ENCODE measurements around the gene PLD1.

The PLD1 gene

DNA sequence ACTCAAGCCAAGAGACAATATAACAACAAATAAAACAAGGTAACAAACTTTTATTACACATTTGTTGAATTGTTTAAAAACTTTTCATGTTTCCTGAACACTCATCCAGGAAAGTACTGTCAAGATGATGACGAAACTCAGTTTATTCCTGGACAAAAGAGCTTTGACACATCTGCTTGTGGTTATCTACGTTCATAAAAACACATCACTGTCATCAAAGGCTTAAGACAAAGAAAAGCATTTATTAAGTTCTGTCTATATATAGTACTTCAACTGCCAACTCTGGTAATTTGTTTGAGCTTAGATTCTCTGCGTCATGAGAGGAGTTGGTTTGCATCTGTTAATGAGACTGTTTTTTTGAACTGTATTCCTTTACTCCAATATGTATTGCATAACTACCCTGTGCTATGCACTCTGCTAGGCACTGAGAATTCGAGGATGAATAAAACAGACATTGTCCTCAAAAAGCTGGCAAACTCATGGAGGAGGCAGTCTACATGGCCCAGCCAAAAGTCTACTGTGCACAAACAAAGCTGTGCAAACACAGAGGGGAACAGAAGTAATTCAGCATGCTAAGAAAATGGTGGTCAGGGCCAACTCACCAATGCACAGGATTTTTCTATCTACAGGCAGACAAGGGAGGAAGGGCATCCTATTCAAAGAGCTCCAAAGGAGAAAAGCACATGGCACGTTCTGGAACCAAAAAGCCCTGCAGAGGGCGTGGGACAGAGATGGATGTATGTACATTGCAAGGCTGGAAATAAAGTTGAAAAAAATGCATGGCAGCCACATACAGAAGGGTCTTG, 21.5 kb downstream of the PLD1 start:
- Histone ChIP-seq H3K4me3 (ENCODE audit: low read length) (no peak overlapping the region), H3K4me2 (ENCODE audit: low read length) (no peak overlapping the region), H3K36me3 (ENCODE audit: insufficient read depth, low read length) (no peaks in the 10 kb centered on the region), H3K4me1 (ENCODE audit: control insufficient read depth, insufficient read depth, low read length) (peaks cover 15% of the 10 kb centered on the region), H3K9ac (ENCODE audit: low read depth, low read length) (no peak overlapping the region), H3K9me3 (replicated peaks; ENCODE audit: low read length) (no peaks in the 10 kb centered on the region), H3K27me3 (ENCODE audit: control insufficient read depth, insufficient read depth, low read length) (no peaks in the 10 kb centered on the region)

DNA sequence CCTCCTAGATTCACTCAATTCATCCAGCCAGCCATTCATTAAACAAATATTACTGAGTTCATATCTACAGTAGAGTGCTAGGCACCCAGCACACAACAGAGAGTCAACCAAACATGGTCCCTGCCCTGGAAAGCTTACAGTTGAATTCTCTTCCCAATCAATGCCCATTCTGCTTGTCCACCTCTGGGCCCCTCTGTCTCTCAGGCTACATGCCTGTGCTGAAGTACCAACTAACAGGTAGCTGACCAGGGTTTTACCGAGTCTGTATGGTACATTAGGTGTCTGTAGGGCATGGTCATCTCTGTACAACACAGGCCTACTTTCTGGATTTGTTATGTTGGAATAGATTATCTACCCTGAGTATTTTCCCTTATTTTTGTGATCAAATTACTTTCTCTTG, 23.3 kb downstream of the PLD1 start:
- H3K4me2 ChIP-seq (ENCODE audit: low read length), result no peak overlapping the region
- H3K4me1 ChIP-seq (ENCODE audit: control insufficient read depth, insufficient read depth, low read length), result peaks cover 19% of the 10 kb centered on the region
- no peaks in the 10 kb centered on the region for H3K9me3 ChIP-seq (replicated peaks; ENCODE audit: low read length)
- no peak overlapping the region for H3K4me3 ChIP-seq (ENCODE audit: low read length)
- H3K27me3 ChIP-seq (ENCODE audit: control insufficient read depth, insufficient read depth, low read length), result no peaks in the 10 kb centered on the region
- no peaks in the 10 kb centered on the region for H3K36me3 ChIP-seq (ENCODE audit: insufficient read depth, low read length)
- no peak overlapping the region for H3K9ac ChIP-seq (ENCODE audit: low read depth, low read length)

DNA sequence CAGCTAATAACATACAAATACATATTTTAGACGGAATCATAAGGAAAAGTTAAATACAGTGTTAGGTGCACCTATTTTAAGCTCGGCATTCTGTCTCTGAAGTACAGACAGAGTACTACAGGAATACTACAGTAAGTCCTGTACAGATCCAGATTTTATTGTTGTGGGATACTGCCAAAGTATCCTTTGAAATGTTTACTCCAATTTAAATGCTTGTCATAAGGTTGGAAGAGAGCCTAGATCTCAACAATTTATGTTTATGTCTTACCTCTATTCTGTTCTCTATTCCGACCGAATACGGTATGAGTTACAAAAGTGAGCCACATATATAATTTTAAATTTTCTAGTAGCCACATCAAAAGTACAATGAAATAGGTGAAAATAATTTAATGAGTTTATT, 25.3 kb downstream of the PLD1 start:
- no peak overlapping the region for H3K9ac ChIP-seq (ENCODE audit: low read depth, low read length)
- no peak overlapping the region for H3K4me2 ChIP-seq (ENCODE audit: low read length)
- H3K27me3 ChIP-seq (ENCODE audit: control insufficient read depth, insufficient read depth, low read length), result no peaks in the 10 kb centered on the region
- peaks cover 16% of the 10 kb centered on the region for H3K4me1 ChIP-seq (ENCODE audit: control insufficient read depth, insufficient read depth, low read length)
- no peak overlapping the region for H3K4me3 ChIP-seq (ENCODE audit: low read length)
- H3K36me3 ChIP-seq (ENCODE audit: insufficient read depth, low read length), result no peaks in the 10 kb centered on the region
- H3K9me3 ChIP-seq (replicated peaks; ENCODE audit: low read length), result no peaks in the 10 kb centered on the region

DNA sequence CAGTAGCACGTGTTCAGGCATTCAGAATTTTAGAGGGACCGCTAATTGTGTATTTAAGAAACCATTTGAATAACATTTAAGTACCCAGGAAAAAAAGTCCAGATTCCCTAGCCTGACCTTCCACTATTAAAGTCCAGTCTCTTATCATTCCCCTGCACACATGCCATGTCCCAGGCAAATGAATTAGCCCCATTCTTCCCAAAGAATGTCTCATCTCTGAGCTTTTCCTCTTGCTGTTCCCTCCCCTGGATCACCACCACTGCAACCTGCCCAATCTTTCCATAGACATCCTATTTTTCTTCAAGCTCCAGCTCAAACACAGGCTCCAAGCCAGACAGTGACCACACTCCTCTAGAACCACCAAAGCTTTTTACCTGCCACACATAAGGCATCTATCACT, 25.9 kb downstream of the PLD1 start:
- Histone ChIP-seq H3K27me3 (ENCODE audit: control insufficient read depth, insufficient read depth, low read length) (no peaks in the 10 kb centered on the region), H3K36me3 (ENCODE audit: insufficient read depth, low read length) (no peaks in the 10 kb centered on the region), H3K9me3 (replicated peaks; ENCODE audit: low read length) (no peaks in the 10 kb centered on the region), H3K9ac (ENCODE audit: low read depth, low read length) (no peak overlapping the region), H3K4me1 (ENCODE audit: control insufficient read depth, insufficient read depth, low read length) (peaks cover 16% of the 10 kb centered on the region), H3K4me3 (ENCODE audit: low read length) (no peak overlapping the region), H3K4me2 (ENCODE audit: low read length) (no peak overlapping the region)

DNA sequence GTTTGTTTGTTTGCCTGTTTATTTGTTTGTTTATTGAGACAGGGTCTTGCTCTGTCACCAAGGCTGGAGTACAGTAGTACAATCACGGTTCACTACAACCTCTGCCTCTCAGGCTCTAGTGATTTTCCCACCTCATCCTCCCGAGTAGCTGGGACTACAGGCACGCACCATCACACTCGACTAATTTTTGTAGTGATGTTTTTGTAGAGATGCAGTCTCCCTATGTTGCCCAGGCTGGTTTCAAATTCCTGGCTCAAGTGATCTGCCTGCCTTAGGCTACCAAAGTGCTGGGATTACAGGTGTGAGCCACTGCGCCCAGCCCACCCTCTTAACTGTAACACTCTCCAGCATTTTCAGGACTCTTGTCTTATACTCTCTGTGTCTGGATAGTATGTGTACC, 26.7 kb downstream of the PLD1 start:
- no peak overlapping the region for H3K4me3 ChIP-seq (ENCODE audit: low read length)
- no peak overlapping the region for H3K4me2 ChIP-seq (ENCODE audit: low read length)
- H3K9me3 ChIP-seq (replicated peaks; ENCODE audit: low read length), result no peaks in the 10 kb centered on the region
- H3K36me3 ChIP-seq (ENCODE audit: insufficient read depth, low read length), result no peaks in the 10 kb centered on the region
- H3K27me3 ChIP-seq (ENCODE audit: control insufficient read depth, insufficient read depth, low read length), result no peaks in the 10 kb centered on the region
- H3K9ac ChIP-seq (ENCODE audit: low read depth, low read length), result no peak overlapping the region
- H3K4me1 ChIP-seq (ENCODE audit: control insufficient read depth, insufficient read depth, low read length), result peaks cover 11% of the 10 kb centered on the region

DNA sequence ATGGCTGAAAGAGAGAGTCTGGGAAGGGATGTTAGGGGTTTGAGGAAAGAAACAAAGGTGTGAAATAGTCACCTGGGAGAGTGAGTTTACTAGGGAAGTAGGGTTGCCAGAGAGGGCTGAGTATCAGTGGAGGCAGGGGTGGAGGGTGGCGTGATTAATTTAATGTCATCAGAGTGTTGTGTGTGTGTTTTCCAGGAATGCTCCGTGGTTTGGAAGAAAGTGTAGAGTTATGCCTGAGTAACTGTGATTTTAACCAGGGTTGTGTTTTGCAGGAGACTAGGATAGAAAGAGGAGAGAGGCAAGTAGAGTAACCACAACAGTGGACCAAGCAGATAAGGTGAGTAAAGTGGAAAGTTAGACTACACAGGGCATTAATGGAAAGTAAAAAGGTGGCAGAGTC, 27.2 kb downstream of the PLD1 start:
- no peak overlapping the region for H3K9ac ChIP-seq (ENCODE audit: low read depth, low read length)
- H3K4me2 ChIP-seq (ENCODE audit: low read length), result no peak overlapping the region
- H3K9me3 ChIP-seq (replicated peaks; ENCODE audit: low read length), result no peaks in the 10 kb centered on the region
- no peaks in the 10 kb centered on the region for H3K36me3 ChIP-seq (ENCODE audit: insufficient read depth, low read length)
- peaks cover 10% of the 10 kb centered on the region for H3K4me1 ChIP-seq (ENCODE audit: control insufficient read depth, insufficient read depth, low read length)
- H3K4me3 ChIP-seq (ENCODE audit: low read length), result no peak overlapping the region
- no peaks in the 10 kb centered on the region for H3K27me3 ChIP-seq (ENCODE audit: control insufficient read depth, insufficient read depth, low read length)

DNA sequence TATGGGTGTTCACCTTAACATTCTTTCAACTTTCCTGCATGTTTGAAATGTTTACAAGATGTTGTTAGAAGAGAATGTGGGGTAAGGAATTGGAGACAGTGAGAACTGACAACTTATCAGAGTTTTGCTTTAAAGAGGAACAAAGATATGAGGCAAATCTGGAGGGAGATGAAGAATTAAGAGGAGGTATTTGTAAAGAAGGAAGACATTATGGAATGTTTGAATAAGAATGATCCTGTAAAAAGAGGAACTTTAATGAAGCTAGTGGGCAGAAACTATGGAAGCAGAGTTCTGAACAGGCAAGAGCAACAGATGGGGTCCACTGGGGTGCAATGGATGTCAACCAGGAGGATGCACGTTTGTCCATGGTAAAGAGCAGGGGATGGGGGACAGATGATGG, 27.7 kb downstream of the PLD1 start:
- peaks cover 10% of the 10 kb centered on the region for H3K4me1 ChIP-seq (ENCODE audit: control insufficient read depth, insufficient read depth, low read length)
- H3K4me2 ChIP-seq (ENCODE audit: low read length), result no peak overlapping the region
- no peak overlapping the region for H3K4me3 ChIP-seq (ENCODE audit: low read length)
- H3K9me3 ChIP-seq (replicated peaks; ENCODE audit: low read length), result no peaks in the 10 kb centered on the region
- H3K27me3 ChIP-seq (ENCODE audit: control insufficient read depth, insufficient read depth, low read length), result no peaks in the 10 kb centered on the region
- no peak overlapping the region for H3K9ac ChIP-seq (ENCODE audit: low read depth, low read length)
- H3K36me3 ChIP-seq (ENCODE audit: insufficient read depth, low read length), result no peaks in the 10 kb centered on the region

DNA sequence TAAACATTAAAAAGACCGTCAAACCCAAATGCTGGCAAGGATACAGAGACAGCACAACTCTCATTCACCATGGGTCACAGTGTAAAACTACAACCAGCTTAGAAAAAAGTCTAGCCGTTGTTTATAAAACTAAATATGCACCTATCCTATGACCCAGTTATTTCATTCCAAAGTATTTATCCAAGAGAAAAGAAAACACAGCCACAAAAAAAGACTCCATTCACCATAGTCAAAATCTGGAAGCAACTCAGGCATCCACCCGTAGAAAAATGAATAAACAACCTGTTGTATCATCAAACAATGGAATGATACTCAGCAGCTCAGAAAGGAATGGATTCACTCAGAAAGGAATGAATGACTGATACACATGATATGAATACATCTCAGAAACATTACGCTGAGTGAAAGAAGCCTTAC, 28.6 kb downstream of the PLD1 start:
- H3K9ac ChIP-seq (ENCODE audit: low read depth, low read length), result no peak overlapping the region
- H3K4me2 ChIP-seq (ENCODE audit: low read length), result no peak overlapping the region
- peaks cover 10% of the 10 kb centered on the region for H3K4me1 ChIP-seq (ENCODE audit: control insufficient read depth, insufficient read depth, low read length)
- H3K36me3 ChIP-seq (ENCODE audit: insufficient read depth, low read length), result no peaks in the 10 kb centered on the region
- no peaks in the 10 kb centered on the region for H3K9me3 ChIP-seq (replicated peaks; ENCODE audit: low read length)
- no peak overlapping the region for H3K4me3 ChIP-seq (ENCODE audit: low read length)
- H3K27me3 ChIP-seq (ENCODE audit: control insufficient read depth, insufficient read depth, low read length), result no peaks in the 10 kb centered on the region

DNA sequence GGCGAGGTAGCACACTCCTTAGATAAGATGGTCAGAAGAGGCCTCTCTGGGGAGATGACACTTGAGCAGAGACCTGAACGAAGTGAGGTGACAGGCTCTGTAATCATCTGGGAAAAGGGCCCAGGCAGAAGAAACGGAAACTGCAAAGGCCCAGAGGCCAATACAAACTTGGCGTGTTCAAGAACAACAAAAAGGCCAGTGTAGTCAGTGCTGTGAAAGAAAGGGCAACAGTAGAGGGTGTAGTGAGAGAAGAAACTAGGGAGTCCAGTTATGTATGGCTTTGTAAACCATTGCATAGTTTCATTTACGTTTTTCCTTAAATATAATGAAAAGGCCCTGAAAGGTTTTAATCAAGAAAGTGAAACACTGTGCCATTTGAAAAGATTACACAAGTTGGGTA, 31.8 kb downstream of the PLD1 start:
- Histone ChIP-seq H3K9me3 (replicated peaks; ENCODE audit: low read length) (no peaks in the 10 kb centered on the region), H3K4me3 (ENCODE audit: low read length) (no peak overlapping the region), H3K27me3 (ENCODE audit: control insufficient read depth, insufficient read depth, low read length) (no peaks in the 10 kb centered on the region), H3K4me1 (ENCODE audit: control insufficient read depth, insufficient read depth, low read length) (peaks cover 10% of the 10 kb centered on the region), H3K36me3 (ENCODE audit: insufficient read depth, low read length) (no peaks in the 10 kb centered on the region), H3K4me2 (ENCODE audit: low read length) (no peak overlapping the region), H3K9ac (ENCODE audit: low read depth, low read length) (no peak overlapping the region)

DNA sequence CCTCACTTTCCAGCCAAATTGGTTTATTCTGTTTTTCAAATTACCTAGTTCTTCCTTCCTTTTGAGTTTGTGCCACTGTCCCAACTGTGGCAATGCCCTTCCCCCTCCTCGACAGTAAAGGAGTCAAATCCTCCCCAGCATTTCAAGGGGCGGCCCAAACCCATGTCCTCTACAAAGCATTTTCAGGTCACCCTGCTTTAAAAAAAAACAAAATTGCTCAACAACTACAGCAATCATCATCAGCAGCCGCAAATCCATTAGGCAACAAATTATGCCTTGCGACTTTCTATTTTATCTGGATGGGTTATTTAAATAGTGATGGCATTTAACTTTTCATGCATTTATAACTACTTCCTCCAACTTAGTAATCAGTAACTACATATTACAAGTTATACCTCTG, 32.7 kb downstream of the PLD1 start:
- no peaks in the 10 kb centered on the region for H3K9me3 ChIP-seq (replicated peaks; ENCODE audit: low read length)
- H3K4me1 ChIP-seq (ENCODE audit: control insufficient read depth, insufficient read depth, low read length), result peaks cover 10% of the 10 kb centered on the region
- no peak overlapping the region for H3K4me2 ChIP-seq (ENCODE audit: low read length)
- no peak overlapping the region for H3K4me3 ChIP-seq (ENCODE audit: low read length)
- no peaks in the 10 kb centered on the region for H3K36me3 ChIP-seq (ENCODE audit: insufficient read depth, low read length)
- no peaks in the 10 kb centered on the region for H3K27me3 ChIP-seq (ENCODE audit: control insufficient read depth, insufficient read depth, low read length)
- no peak overlapping the region for H3K9ac ChIP-seq (ENCODE audit: low read depth, low read length)

DNA sequence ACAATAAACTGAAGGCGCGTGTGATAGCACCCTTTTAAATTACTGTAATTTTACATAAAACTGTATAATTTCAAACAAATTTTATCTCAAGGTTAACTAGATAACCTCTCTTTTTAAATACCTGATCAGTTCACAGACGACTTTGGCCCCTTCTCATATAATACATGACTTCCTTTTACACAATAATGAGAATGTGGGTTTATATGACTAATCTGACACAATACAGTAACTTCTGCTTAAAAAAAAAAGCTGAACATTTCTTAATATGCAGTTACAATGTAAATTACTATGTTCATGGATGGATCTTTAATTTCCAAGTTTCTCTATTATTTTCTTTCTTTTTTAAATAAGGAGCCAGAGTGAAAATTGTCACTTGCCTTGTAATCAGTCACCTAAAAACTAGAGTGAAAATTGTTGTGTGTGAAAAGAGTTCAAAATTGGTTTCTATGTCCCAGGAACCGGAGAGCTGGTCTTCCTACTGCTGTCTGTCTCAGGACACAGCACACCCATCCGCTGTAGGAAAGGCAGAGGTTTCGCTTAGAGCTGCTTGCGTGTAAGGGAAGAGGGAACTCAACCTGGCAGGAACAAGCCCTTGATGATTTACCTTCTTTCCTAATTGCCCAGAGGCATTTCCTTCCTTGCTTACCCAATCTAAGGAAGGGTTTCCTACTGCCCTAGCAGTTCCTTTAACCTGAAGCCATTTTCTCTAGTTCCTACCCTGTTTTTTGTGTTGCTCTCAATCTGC, 33.3 kb downstream of the PLD1 start:
- H3K4me2 ChIP-seq (ENCODE audit: low read length), result no peak overlapping the region
- H3K4me1 ChIP-seq (ENCODE audit: control insufficient read depth, insufficient read depth, low read length), result peaks cover 10% of the 10 kb centered on the region
- no peaks in the 10 kb centered on the region for H3K27me3 ChIP-seq (ENCODE audit: control insufficient read depth, insufficient read depth, low read length)
- no peaks in the 10 kb centered on the region for H3K9me3 ChIP-seq (replicated peaks; ENCODE audit: low read length)
- no peak overlapping the region for H3K4me3 ChIP-seq (ENCODE audit: low read length)
- H3K36me3 ChIP-seq (ENCODE audit: insufficient read depth, low read length), result no peaks in the 10 kb centered on the region
- no peak overlapping the region for H3K9ac ChIP-seq (ENCODE audit: low read depth, low read length)

DNA sequence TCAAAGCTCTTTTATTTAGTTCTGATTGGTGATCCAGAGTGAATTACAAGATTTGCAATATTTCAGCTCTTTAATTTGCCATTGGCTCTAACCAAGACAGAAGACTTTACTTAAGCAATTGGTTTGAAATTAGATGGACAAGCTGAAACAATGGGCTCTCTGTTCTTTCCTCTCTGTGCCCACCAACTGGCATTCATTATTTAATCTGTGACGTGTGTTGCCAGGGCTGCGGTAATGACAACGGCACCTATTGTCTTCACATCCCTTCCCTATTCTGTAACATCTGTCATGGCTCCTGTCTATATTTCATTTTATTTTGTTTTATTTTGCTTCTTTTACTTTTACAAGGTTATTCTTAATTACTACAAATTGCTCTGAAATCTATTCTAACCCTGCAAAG, 33.9 kb downstream of the PLD1 start:
- H3K9me3 ChIP-seq (replicated peaks; ENCODE audit: low read length), result no peaks in the 10 kb centered on the region
- H3K4me1 ChIP-seq (ENCODE audit: control insufficient read depth, insufficient read depth, low read length), result peaks cover 8% of the 10 kb centered on the region
- H3K9ac ChIP-seq (ENCODE audit: low read depth, low read length), result no peak overlapping the region
- H3K27me3 ChIP-seq (ENCODE audit: control insufficient read depth, insufficient read depth, low read length), result no peaks in the 10 kb centered on the region
- H3K36me3 ChIP-seq (ENCODE audit: insufficient read depth, low read length), result no peaks in the 10 kb centered on the region
- H3K4me3 ChIP-seq (ENCODE audit: low read length), result no peak overlapping the region
- H3K4me2 ChIP-seq (ENCODE audit: low read length), result no peak overlapping the region
